ENCODE results near the gene TBX22.
"Not testable (repeated sequence)": the region's sequence is repeated elsewhere in the genome, so short reads cannot be mapped to it uniquely, and the experiment has no call there.

The TBX22 gene

GRCh38 chrX:80014141-80014940 is at the start of gene TBX22:
TSS of gene TBX22 (plus strand) at chrX:80014753. CDS start at chrX:80022270, 7,517 bp downstream.
- DNase-seq (ENCODE audit: low read depth in 2 of 2, low spot score in 1 of 2) = no peak

DNA sequence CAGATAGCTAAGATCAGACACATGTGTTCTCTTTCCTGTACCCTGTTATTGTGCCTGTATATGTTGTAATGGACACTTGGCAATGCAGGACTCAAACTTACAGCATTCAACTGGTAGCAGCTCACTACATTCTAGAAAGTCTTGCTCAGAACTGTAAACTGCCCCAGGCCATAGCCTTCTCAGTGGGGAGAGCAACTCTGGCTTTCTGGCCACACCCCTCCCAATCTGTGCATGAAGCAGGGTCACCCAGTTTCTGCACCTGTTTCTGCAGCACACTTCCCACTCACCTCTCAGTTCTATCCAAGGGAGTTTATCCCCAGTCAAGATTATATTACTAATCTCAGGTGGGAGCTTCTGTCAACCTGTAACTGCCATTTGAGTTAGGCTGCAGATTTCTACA is 38.9 kb upstream of the TBX22 start:
- no peak for DNase-seq (ENCODE audit: low read depth in 2 of 2, low spot score in 1 of 2)

DNA sequence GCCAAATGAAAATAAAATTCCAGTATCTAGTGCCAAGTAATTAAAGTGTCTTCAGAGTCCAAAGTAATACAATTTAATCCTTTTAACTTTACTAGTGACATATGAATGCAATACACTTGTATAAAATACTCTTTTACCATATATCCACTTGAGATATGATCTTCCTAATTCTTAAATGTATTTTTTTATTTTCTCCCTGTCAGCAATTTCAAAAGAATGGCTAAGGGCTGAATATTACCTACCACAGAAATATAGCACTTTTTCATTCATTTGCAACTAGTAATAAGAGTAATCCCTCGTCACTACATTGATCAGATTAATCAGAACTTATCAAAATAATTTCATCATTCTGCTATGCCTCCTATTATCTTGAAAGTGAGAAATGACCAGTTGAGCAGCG is 10.1 kb upstream of the TBX22 start:
- DNase-seq (ENCODE audit: low read depth in 2 of 2, low spot score in 1 of 2) = no peak

DNA sequence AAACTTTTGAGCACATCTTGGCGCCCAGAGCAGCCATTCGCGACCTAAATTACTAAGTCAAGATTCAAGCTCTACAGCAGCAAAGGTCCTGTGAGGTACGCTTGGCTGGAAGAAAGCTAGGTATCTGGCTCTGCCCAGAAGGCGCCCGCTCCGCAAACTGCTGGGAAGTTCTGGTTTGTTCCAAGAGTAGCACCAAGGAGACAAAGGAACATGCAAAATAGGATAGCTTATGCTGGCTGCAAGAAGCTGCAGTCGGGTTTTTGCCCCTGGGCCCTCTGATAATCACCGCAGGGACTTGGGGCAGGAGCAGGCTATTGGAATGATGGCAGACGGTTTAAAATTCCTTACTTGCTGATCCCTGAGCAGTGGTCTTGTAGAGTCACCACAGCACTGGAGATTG is 3.0 kb upstream of the TBX22 start:
- DNase-seq (ENCODE audit: low read depth in 2 of 2, low spot score in 1 of 2) = no peak

DNA sequence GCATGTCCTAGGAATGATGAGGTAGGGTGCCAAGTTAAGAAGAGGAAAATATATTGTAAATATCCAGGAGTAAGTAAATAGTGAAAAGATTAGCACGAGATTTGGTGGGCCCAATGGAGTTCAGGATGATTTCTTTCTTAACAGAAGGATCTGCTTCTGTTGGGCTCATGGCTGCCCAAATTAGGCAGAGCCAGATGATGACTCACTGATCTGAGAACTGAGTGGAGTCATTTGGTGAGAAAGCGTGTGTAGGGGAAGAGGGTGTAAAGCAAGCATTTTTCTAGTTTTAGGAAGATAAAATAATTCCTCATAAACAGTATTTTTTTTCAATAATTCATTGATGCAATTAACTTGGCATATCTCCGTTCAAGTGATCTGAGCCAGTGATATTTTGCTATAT is 1.6 kb downstream of the TBX22 start:
- no peak for DNase-seq (ENCODE audit: low read depth in 2 of 2, low spot score in 1 of 2)

- no peak for DNase-seq (ENCODE audit: low read depth in 2 of 2, low spot score in 1 of 2)
Observed at GRCh38 chrX:80021621-80022020, 7.1 kb downstream of the TBX22 start.

- no peak for DNase-seq (ENCODE audit: low read depth in 2 of 2, low spot score in 1 of 2)
Observed at GRCh38 chrX:80022363-80023031, 7.9 kb downstream of the TBX22 start.

DNA sequence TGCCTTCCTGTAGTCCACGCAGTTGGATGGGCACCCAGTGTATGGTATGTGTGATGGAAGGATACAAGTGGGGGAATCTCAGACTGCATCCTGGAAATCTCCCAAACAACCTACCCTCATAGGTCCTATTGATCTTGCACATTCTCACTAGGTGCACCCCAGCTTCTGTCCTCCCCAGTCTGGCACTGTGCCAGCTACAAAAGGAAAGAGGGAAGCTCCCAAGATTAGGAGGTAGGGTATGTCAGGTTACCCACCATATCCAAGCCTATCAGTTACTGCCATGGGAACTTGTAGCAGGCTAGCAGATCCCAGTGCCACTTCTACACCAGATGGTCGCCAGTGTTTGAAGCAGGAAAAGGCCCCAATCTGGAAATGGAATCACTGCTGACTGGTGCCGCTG is 11.6 kb downstream of the TBX22 start:
- no peak for DNase-seq (ENCODE audit: low read depth in 2 of 2, low spot score in 1 of 2)

DNA sequence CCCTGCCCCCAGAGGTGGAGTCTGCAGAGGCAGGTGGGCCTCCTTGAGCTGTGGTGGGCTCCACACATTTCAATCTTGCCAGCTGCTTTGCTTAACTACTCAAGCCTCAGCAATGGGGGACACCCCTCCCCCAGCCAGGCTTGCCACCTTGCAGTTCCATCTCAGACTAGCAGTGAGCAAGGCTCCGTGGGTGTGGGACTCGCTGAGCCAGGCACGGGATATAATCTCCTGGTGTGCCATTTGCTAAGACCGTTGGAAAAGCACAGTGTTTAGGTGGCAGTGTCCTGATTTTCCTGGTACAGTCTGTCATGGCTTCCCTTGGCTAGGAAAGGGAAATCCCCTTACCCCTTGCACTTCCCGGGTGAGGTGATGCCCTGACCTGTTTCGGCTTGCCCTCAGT is 51.6 kb downstream of the TBX22 start:
- DNase-seq (ENCODE audit: low read depth in 2 of 2, low spot score in 1 of 2) = not testable (repeated sequence)

GRCh38 chrX:80075625-80076024 is 61.1 kb downstream of the TBX22 start:
- DNase-seq (ENCODE audit: low read depth in 2 of 2, low spot score in 1 of 2) = not testable (repeated sequence)
